Effector memory CD4-positive, alpha-beta T cell (primary cell): ENCODE measurements around the gene SNAPC3.
A peak's percentile ranks its signal among the peaks of the same experiment; 100 is the strongest.
"Not testable (repeated sequence)": the region's sequence is repeated elsewhere in the genome, so short reads cannot be mapped to it uniquely, and the experiment has no call there.

Source experiments
- DNase-seq, 3 donors: peaks; one replicate each; pipeline ENCODE4 v3.0.0-alpha.2; 2020
- H3K27ac ChIP-seq: 2 replicates; pipeline ENCODE4 v1.7.0; 2013; ENCODE audit warnings: mild to moderate bottlenecking, low read length, moderate library complexity; ENCODE audit not compliant: insufficient read depth, poor library complexity, severe bottlenecking
- H3K27me3 ChIP-seq: replicated peaks from 2 replicates; pipeline ENCODE4 v1.7.0; 2013; ENCODE audit warnings: mild to moderate bottlenecking, low read length; ENCODE audit not compliant: insufficient read depth, control insufficient read depth, poor library complexity, severe bottlenecking
- H3K36me3 ChIP-seq: 2 replicates; pipeline ENCODE4 v1.7.0; 2013; ENCODE audit warnings: mild to moderate bottlenecking, low read length, moderate library complexity; ENCODE audit not compliant: control insufficient read depth, insufficient read depth
- H3K4me1 ChIP-seq: 2 replicates; pipeline ENCODE4 v1.7.0; 2013; ENCODE audit warnings: low read length, mild to moderate bottlenecking; ENCODE audit not compliant: control insufficient read depth, insufficient read depth, poor library complexity, severe bottlenecking
- H3K4me3 ChIP-seq: 2 replicates; pipeline ENCODE4 v1.7.0; 2013; ENCODE audit warnings: low read length, low read depth, mild to moderate bottlenecking; ENCODE audit not compliant: insufficient read depth, poor library complexity, severe bottlenecking
- H3K9me3 ChIP-seq: 2 replicates; pipeline ENCODE4 v1.7.0; 2013; ENCODE audit warnings: mild to moderate bottlenecking, low read length, moderate library complexity; ENCODE audit not compliant: control insufficient read depth

The SNAPC3 gene

GRCh38 chr9:15421532-15421931 is 1.1 kb upstream of the SNAPC3 start:
- peaks cover 9% of the 10 kb centered on the region for H3K36me3 ChIP-seq
- H3K9me3 ChIP-seq, result no peaks in the 10 kb centered on the region
- no peaks in the 10 kb centered on the region for H3K27me3 ChIP-seq
- H3K4me3 ChIP-seq, result no peak overlapping the region
- H3K27ac ChIP-seq, result no peak overlapping the region
- DNase-seq, result no peak
- no peaks in the 10 kb centered on the region for H3K4me1 ChIP-seq

GRCh38 chr9:15421990-15422371 is 695 bp upstream of the SNAPC3 start:
- no peaks in the 10 kb centered on the region for H3K9me3 ChIP-seq
- peaks cover 9% of the 10 kb centered on the region for H3K36me3 ChIP-seq
- peak overlapping the region; percentile 64 for H3K27ac ChIP-seq
- no peak for DNase-seq
- peak overlapping the region; percentile 79 for H3K4me3 ChIP-seq
- H3K4me1 ChIP-seq, result no peaks in the 10 kb centered on the region
- no peaks in the 10 kb centered on the region for H3K27me3 ChIP-seq

GRCh38 chr9:15423231-15423985 is 732 bp downstream of the SNAPC3 start:
- DNase-seq, result no peak
- Histone ChIP-seq H3K27me3 (no peaks in the 10 kb centered on the region), H3K4me1 (no peaks in the 10 kb centered on the region), H3K9me3 (no peaks in the 10 kb centered on the region), H3K36me3 (peaks cover 9% of the 10 kb centered on the region), H3K27ac (peak overlapping the region; percentile 63), H3K4me3 (peak overlapping the region; percentile 79)

GRCh38 chr9:15426019-15426418 is 3.3 kb downstream of the SNAPC3 start:
- no peak overlapping the region for H3K4me3 ChIP-seq
- H3K36me3 ChIP-seq, result peaks cover 9% of the 10 kb centered on the region
- no peaks in the 10 kb centered on the region for H3K4me1 ChIP-seq
- no peak for DNase-seq
- no peaks in the 10 kb centered on the region for H3K9me3 ChIP-seq
- H3K27ac ChIP-seq, result no peak overlapping the region
- H3K27me3 ChIP-seq, result no peaks in the 10 kb centered on the region

- H3K9me3 ChIP-seq, H3K4me1 ChIP-seq, H3K4me3 ChIP-seq, H3K36me3 ChIP-seq, H3K27ac ChIP-seq, DNase-seq, H3K27me3 ChIP-seq: not testable (repeated sequence)
Measured at GRCh38 chr9:15427702-15428101, 5.0 kb downstream of the SNAPC3 start.

- Histone ChIP-seq H3K9me3 (no peaks in the 10 kb centered on the region), H3K27ac (no peak overlapping the region), H3K4me3 (no peak overlapping the region), H3K27me3 (no peaks in the 10 kb centered on the region), H3K36me3 (peaks cover 9% of the 10 kb centered on the region), H3K4me1 (no peaks in the 10 kb centered on the region)
- DNase-seq, result no peak
Measured at GRCh38 chr9:15430920-15431844, 8.5 kb downstream of the SNAPC3 start.

GRCh38 chr9:15433191-15433590 is 10.5 kb downstream of the SNAPC3 start:
- DNase-seq, result no peak
- Histone ChIP-seq H3K36me3 (peaks cover 15% of the 10 kb centered on the region), H3K27me3 (no peaks in the 10 kb centered on the region), H3K27ac (no peak overlapping the region), H3K4me1 (no peaks in the 10 kb centered on the region), H3K9me3 (no peaks in the 10 kb centered on the region), H3K4me3 (no peak overlapping the region)

- no peaks in the 10 kb centered on the region for H3K9me3 ChIP-seq
- H3K27me3 ChIP-seq, result no peaks in the 10 kb centered on the region
- no peak for DNase-seq
- no peak overlapping the region for H3K4me3 ChIP-seq
- H3K27ac ChIP-seq, result no peak overlapping the region
- H3K4me1 ChIP-seq, result no peaks in the 10 kb centered on the region
- peaks cover 15% of the 10 kb centered on the region for H3K36me3 ChIP-seq
Measured at GRCh38 chr9:15433661-15434060, 11.0 kb downstream of the SNAPC3 start.

- no peaks in the 10 kb centered on the region for H3K4me1 ChIP-seq
- H3K27ac ChIP-seq, result no peak overlapping the region
- no peaks in the 10 kb centered on the region for H3K9me3 ChIP-seq
- no peak for DNase-seq
- no peaks in the 10 kb centered on the region for H3K27me3 ChIP-seq
- H3K4me3 ChIP-seq, result no peak overlapping the region
- peaks cover 32% of the 10 kb centered on the region for H3K36me3 ChIP-seq
Measured at GRCh38 chr9:15438891-15439290, 16.2 kb downstream of the SNAPC3 start.

- H3K4me1 ChIP-seq, H3K9me3 ChIP-seq, DNase-seq, H3K27me3 ChIP-seq, H3K4me3 ChIP-seq, H3K27ac ChIP-seq: not testable (repeated sequence)
- H3K36me3 ChIP-seq, result peaks cover 53% of the 10 kb centered on the region
Measured at GRCh38 chr9:15441841-15442240, 19.2 kb downstream of the SNAPC3 start.
